Esophagus (tissue), 2 donors: ENCODE results near the gene HPCAL4. TPM values are rescaled to one million over a fixed set of nuclear protein-coding genes. Genes with fewer than 3 reads are reported as not detected.

Source experiments
- H3K27ac ChIP-seq, 2 donors: one replicate each; pipeline ENCODE4 v1.5.1; 2013; ENCODE audit warnings: low read depth in 2 of 2, mild to moderate bottlenecking in 2 of 2, inconsistent platforms in 1 of 2, low read length in 1 of 2, moderate library complexity in 1 of 2
- H3K27me3 ChIP-seq, 2 donors: one replicate each; pipeline ENCODE4 v1.6.1; 2013; ENCODE audit warnings: low read length in 2 of 2, control low read depth in 1 of 2, mild to moderate bottlenecking in 1 of 2; ENCODE audit not compliant: insufficient read depth in 2 of 2, control insufficient read depth in 1 of 2
- H3K36me3 ChIP-seq, 2 donors: one replicate each; pipeline ENCODE4 v1.6.1; 2013; ENCODE audit warnings: low read length in 1 of 2; ENCODE audit not compliant: control insufficient read depth in 2 of 2, insufficient read depth in 2 of 2
- H3K4me1 ChIP-seq, 2 donors: one replicate each; pipeline ENCODE4 v1.6.1; 2013; ENCODE audit warnings: low read length in 1 of 2; ENCODE audit not compliant: control insufficient read depth in 2 of 2, insufficient read depth in 2 of 2
- H3K4me3 ChIP-seq, 2 donors: one replicate each; pipeline ENCODE4 v1.5.1; 2013; ENCODE audit warnings: low read length in 2 of 2, mild to moderate bottlenecking in 2 of 2, low read depth in 1 of 2, moderate library complexity in 1 of 2
- H3K9me3 ChIP-seq, 2 donors: one replicate each; pipeline ENCODE4 v1.6.1; 2013; ENCODE audit warnings: mild to moderate bottlenecking in 2 of 2, low read depth in 1 of 2, low read length in 1 of 2, moderate library complexity in 1 of 2; ENCODE audit not compliant: control insufficient read depth in 2 of 2, insufficient read depth in 1 of 2
- WGBS, 2 donors: extraction: QIAGEN DNeasy Blood & Tissue Kit; methylation state at CpG; one replicate each; pipeline ENCODE4 v1.1.7; 2013; 5-methylcytosine and 5-hydroxymethylcytosine counted together
- polyA plus RNA-seq, 2 donors: library from polyadenylated mRNA; stranded (reverse); fragments of 200-250 nt; gene quantifications; one replicate each; pipeline ENCODE4 v1.2.3, GENCODE V29; 2013
- donor health status: healthy with polysubstance abuse.
- donor health status: Bipolar disorder and iron deficiency.

HPCAL4 gene
- polyA plus RNA-seq, 2 donors, result 0.02 to 0.04 TPM

DNA sequence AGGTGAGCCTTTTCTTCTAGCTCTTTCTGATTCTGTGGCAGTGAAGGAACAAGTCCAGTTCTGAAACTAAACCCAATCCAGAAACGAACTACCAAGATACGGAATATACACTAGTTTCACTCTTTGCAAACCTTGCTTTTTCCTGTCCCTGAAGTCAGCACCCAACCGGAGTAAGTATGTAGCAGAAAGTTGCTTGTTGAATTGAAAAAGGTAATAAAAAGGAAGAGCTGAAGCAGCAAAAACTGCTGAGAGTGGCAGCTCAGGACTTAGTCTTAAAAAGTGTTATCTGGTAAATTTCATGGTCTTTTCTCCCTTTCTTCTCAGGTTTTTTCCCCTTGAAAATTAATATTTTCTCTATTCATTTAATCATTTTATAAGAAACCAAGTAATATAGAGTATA is 9.9 kb downstream of the HPCAL4 start:
- peaks cover 0 to 4% of the 10 kb centered on the region in 2 donors for H3K27me3 ChIP-seq
- 79 to 80% methylated on average over 3 of the region's 3 CpGs for WGBS, 2 donors

DNA sequence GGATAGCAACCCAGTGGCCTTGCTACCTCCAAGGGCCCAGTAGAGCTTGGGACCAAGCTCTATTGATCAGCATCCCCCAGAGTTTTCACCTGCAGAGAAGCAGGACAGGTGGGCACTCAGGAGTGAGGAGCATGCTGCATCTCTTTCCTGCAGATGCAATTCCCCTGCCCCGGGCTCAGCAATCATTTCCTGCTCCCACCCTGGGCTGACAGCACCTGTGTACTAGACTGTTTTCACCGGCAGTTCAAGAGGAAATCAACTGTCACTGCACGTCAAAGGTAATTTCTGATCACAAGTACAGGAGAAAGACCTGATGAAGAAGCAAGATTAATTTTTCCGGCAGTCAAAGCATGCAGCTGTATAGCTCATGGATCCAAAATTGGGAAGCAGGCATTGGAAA is 10.5 kb downstream of the HPCAL4 start:
- 74 to 75% methylated on average over 4 of the region's 4 CpGs for WGBS, 2 donors
- Histone ChIP-seq H3K27me3 (peaks cover 0 to 4% of the 10 kb centered on the region in 2 donors), H3K9me3 (peaks cover 0 to 2% of the 10 kb centered on the region in 2 donors), H3K36me3 (no peaks in the 10 kb centered on the region), H3K4me3 (no peak overlapping the region), H3K27ac (no peak overlapping the region), H3K4me1 (peaks cover 0 to 2% of the 10 kb centered on the region in 2 donors)

More for the DNA sequence above, 9.9 kb downstream of the HPCAL4 start:
- Histone ChIP-seq H3K4me1 (peaks cover 0 to 2% of the 10 kb centered on the region in 2 donors), H3K9me3 (peaks cover 0 to 2% of the 10 kb centered on the region in 2 donors), H3K27ac (no peak overlapping the region), H3K4me3 (no peak overlapping the region), H3K36me3 (no peaks in the 10 kb centered on the region)

DNA sequence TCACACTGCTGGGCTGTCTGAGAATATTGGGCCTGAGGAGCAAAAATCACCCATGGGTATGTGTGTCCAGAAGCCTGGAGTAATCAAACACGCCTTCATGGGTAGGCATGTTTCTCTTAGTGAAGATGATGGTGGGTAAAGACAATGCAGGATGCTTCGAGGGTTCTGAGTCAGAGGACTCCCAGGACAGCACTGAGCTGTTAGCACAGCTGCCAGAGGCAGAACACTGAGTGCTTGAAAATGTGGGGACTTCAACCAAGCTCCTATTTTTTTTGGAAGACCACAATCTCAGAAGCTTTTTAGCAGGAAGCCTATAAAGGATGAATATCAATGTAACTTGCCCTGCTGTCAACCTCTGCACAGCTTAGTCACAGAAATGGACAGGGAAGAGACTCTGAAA is 11.4 kb downstream of the HPCAL4 start:
- Histone ChIP-seq H3K27ac (no peak overlapping the region), H3K9me3 (peaks cover 0 to 2% of the 10 kb centered on the region in 2 donors), H3K36me3 (no peaks in the 10 kb centered on the region), H3K4me3 (no peak overlapping the region), H3K4me1 (peaks cover 0 to 2% of the 10 kb centered on the region in 2 donors), H3K27me3 (peaks cover 0 to 2% of the 10 kb centered on the region in 2 donors)
- 65 to 74% methylated on average over 2 of the region's 2 CpGs for WGBS, 2 donors

DNA sequence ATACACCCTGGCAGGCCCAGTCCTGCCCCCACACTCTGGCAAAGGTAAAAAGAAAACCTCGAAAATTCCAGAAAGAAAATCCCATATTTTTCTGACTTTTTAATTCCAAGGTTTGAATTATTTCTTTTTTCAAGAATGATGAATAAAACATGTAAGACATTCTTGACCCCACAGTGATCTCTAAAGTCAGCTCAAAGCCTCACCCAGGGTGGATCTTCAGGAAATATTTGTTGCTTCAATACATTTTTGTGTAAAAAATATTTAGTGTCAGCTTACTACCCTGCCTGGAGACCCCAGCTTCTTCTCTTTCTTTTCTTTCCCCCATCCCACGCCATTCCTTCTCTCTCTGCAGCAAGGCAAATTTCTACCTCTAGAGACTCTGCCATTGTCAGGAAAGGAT is 12.3 kb downstream of the HPCAL4 start:
- Histone ChIP-seq H3K4me1 (peaks cover 0 to 2% of the 10 kb centered on the region in 2 donors), H3K36me3 (no peaks in the 10 kb centered on the region), H3K27me3 (no peaks in the 10 kb centered on the region), H3K4me3 (no peak overlapping the region), H3K27ac (no peak overlapping the region), H3K9me3 (peaks cover 0 to 2% of the 10 kb centered on the region in 2 donors)
- WGBS, 2 donors, result 65 to 69% methylated on average over 2 of the region's 2 CpGs

DNA sequence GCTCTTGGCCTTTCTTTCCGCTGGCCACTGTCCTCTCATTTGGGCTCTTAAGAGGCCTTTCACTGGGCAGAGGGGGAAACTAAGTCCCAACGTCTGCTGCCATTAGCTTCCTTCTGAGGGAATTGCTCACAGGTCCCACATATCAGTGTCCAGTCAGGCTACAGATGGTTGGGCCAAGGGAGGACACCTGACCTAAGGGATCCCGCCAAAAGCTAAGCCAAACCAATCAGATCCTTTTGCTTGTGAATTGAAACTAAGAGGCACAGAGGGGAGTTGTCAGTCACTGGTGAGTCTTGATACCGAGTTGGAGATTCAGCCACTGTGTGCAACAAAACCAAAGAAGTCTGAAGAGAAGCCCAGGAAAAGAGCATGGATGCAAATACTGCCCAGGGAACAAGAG is 13.6 kb downstream of the HPCAL4 start:
- Histone ChIP-seq H3K4me3 (no peak overlapping the region), H3K9me3 (peaks cover 0 to 2% of the 10 kb centered on the region in 2 donors), H3K36me3 (no peaks in the 10 kb centered on the region), H3K27me3 (no peaks in the 10 kb centered on the region), H3K4me1 (no peaks in the 10 kb centered on the region), H3K27ac (no peak overlapping the region)
- 83 to 85% methylated on average over 4 of the region's 4 CpGs for WGBS, 2 donors

DNA sequence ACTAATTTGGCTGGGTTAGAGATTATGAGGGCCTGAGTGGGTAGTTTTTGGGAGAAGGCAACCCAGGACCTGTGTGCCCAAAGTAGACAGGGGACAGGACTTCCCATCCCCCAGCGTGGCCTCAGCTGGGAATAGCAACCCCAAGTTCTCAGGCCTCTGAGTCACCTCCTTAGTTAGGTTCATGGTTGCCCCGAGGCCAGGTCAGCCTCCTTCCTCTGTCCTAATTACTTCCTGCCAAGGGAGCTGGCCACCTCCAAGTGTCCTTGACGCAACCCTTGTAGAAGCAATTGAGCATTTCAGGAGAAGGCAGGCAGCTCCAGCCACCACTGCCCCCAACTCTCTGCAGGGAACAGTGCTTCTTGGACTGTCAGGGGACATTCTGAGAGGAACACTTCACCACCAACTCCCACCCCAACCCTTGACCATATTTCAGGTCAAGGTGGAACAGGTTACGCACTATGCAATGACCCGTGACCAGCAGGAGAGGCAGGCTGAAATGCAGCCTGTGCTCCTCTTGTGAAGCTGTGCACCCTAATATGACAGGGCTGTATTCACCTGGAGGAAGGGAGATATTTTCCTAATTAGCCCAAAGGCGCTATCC is 14.2 kb downstream of the HPCAL4 start:
- WGBS, 2 donors, result 80 to 86% methylated on average over 6 of the region's 6 CpGs
- no peaks in the 10 kb centered on the region for H3K27me3 ChIP-seq

DNA sequence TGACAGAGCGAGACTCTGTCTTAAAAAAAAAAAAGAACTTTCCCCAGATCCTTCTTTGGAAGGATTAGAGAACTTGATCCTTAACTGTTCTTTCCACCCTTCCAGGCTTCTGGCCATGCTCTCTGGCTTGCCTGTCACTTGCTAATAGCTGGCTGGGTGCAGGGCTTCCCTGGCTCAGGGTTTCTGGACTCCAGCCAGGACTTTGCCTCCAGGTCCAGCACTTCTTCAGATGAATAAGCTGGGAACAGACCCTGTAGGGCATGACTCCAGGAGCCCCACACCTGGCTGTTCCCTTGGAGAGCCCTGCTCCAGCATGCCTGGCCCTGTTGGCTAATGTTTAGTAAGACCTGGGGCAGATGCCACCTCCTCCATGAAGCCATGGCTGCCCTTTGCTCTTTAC is 16.0 kb downstream of the HPCAL4 start:
- no peaks in the 10 kb centered on the region for H3K36me3 ChIP-seq
- peaks cover 3 to 5% of the 10 kb centered on the region in 2 donors for H3K4me1 ChIP-seq
- H3K4me3 ChIP-seq, result no peak overlapping the region
- 35 to 79% methylated on average over 1 of the region's 1 CpG for WGBS, 2 donors
- no peaks in the 10 kb centered on the region for H3K27me3 ChIP-seq
- H3K27ac ChIP-seq, result no peak overlapping the region
- H3K9me3 ChIP-seq, result peaks cover 2 to 3% of the 10 kb centered on the region in 2 donors

More for the DNA sequence above, 14.2 kb downstream of the HPCAL4 start:
- H3K27ac ChIP-seq, result no peak overlapping the region
- no peaks in the 10 kb centered on the region for H3K36me3 ChIP-seq
- peaks cover 0 to 2% of the 10 kb centered on the region in 2 donors for H3K9me3 ChIP-seq
- H3K4me1 ChIP-seq, result no peaks in the 10 kb centered on the region
- H3K4me3 ChIP-seq, result no peak overlapping the region

DNA sequence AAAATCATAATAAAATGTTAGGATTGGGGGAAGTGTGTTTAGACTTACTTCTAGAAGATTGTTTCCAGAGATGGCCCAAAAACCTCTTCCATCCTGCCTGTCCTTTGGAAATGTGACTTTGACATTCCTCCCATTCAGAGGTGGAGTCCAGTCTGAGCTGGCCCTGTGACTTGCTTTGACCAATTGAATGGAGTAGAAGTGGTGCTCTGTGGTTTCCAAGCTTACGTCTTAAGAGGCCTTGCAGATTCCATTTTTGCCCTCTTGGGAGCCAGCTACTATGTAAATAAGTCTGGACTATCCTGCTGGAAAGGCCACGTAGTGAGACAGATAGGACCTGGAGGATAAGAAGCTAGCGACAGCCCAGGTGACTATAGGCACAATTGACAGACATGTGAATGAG is 18.0 kb downstream of the HPCAL4 start:
- no peaks in the 10 kb centered on the region for H3K36me3 ChIP-seq
- H3K4me1 ChIP-seq, result peaks cover 3 to 5% of the 10 kb centered on the region in 2 donors
- H3K4me3 ChIP-seq, result no peak overlapping the region
- peaks cover 0 to 3% of the 10 kb centered on the region in 2 donors for H3K9me3 ChIP-seq
- peaks cover 0 to under 1% of the 10 kb centered on the region in 2 donors for H3K27me3 ChIP-seq
- WGBS, 2 donors, result 86 to 94% methylated on average over 3 of the region's 3 CpGs
- H3K27ac ChIP-seq, result no peak overlapping the region

DNA sequence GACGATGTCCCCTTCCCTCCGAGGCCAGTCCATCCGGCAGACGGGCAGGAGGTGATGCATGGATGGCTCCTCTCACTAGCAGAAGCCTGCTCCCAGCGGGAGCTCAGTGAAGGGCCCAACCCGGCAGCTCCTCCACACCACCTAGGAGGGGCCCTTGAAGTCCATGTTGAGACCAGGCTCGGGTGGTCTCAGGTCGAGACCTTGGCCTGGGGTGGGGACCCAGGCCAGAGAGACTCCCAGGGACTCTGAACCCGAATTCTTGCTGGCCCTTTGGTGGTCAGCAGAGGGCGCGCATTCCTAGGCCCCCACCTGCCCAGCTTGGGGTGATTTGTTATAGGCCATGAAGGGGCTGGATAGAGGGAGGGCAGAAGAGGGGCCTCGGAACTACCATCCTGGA is 18.7 kb downstream of the HPCAL4 start:
- Histone ChIP-seq H3K4me3 (no peak overlapping the region), H3K27ac (no peak overlapping the region), H3K4me1 (peaks cover 3 to 5% of the 10 kb centered on the region in 2 donors), H3K27me3 (peaks cover 0 to 4% of the 10 kb centered on the region in 2 donors), H3K36me3 (no peaks in the 10 kb centered on the region), H3K9me3 (peaks cover 0 to 3% of the 10 kb centered on the region in 2 donors)
- 39 to 40% methylated on average over 12 of the region's 12 CpGs for WGBS, 2 donors
